A549 (cell line): ENCODE results near the gene FANCC. TPM values are rescaled to one million over a fixed set of nuclear protein-coding genes. Genes with fewer than 3 reads are reported as not detected.

Experiments used
- ATAC-seq, 2 experiments: fragments of 200-7000 bp in 1 of 2; fragments of >200 bp in 1 of 2; cut with Nextera tagmentation in 1 of 2; cut with Tn5 transposase in 1 of 2; 3 replicates each; pipeline versions ENCODE4 v1.8.0 to v1.9.1; 2018 to 2020; ENCODE audit warnings: mild to moderate bottlenecking in 1 of 2, moderate library complexity in 1 of 2
- CTCF ChIA-PET: fragments of 300-600 bp; sonication (Branson Sonifier 250); formaldehyde crosslinking; extraction: SDS; loops from one replicate; lab custom pipeline; 2021; ENCODE audit warnings: antibody characterized with exemption, inconsistent platforms; lab: Yijun Ruan, JAX
- POLR2A ChIA-PET: fragments of 350-600 bp; formaldehyde crosslinking; extraction: SDS; loops from one replicate; lab custom pipeline; 2021; ENCODE audit warnings: antibody characterized with exemption, inconsistent platforms; lab: Yijun Ruan, JAX
- DNase-seq, 2 experiments: peaks; one replicate each; pipeline versions ENCODE4 v3.0.0 to v3.0.0-alpha.2; 2011 to 2016; ENCODE audit warnings: low read depth in 1 of 2, low spot score in 1 of 2
- FAIRE-seq: peaks from 2 replicates; lab custom pipeline; 2011; peaks lifted over from hg19 to GRCh38; lab: Jason Lieb, UNC
- H3K27ac ChIP-seq, 2 experiments: fragments of >200 bp; sonication (Bioruptor Twin); formaldehyde crosslinking; 3 replicates each; pipeline ENCODE4 v1.5.1; 2016 to 2017
- H3K4me1 ChIP-seq: fragments of >200 bp; sonication (Bioruptor Twin); formaldehyde crosslinking; 3 replicates; pipeline ENCODE4 v1.6.1; 2016
- H3K4me2 ChIP-seq: fragments of >200 bp; sonication (Bioruptor Twin); formaldehyde crosslinking; 3 replicates; pipeline ENCODE4 v1.6.1; 2016
- H3K4me3 ChIP-seq: fragments of >200 bp; sonication (Bioruptor Twin); formaldehyde crosslinking; 3 replicates; pipeline ENCODE4 v1.5.1; 2016
- H3K9me3 ChIP-seq: fragments of >200 bp; sonication (Bioruptor Twin); formaldehyde crosslinking; 3 replicates; pipeline ENCODE4 v1.6.1; 2016
- CBX2 ChIP-seq: fragments of 200-600 bp; sonication (generic); IDR thresholded peaks from 2 replicates; pipeline ENCODE4 v1.6.1; 2016; ENCODE audit warnings: low read depth, mild to moderate bottlenecking, borderline replicate concordance
- CBX8 ChIP-seq: fragments of 200-600 bp; sonication (generic); IDR thresholded peaks from 2 replicates; pipeline ENCODE4 v1.6.1; 2016
- CHD4 ChIP-seq: fragments of 200-600 bp; sonication (generic); IDR thresholded peaks from 2 replicates; pipeline ENCODE4 v1.6.1; 2016; ENCODE audit warnings: antibody characterized with exemption, mild to moderate bottlenecking, borderline replicate concordance
- EHMT2 ChIP-seq: fragments of 200-600 bp; sonication (generic); IDR thresholded peaks from 2 replicates; pipeline ENCODE4 v1.6.1; 2016; ENCODE audit warnings: antibody characterized with exemption, low read depth, mild to moderate bottlenecking, moderate library complexity
- EP300 ChIP-seq, 2 experiments: fragments of >200 bp; sonication (Bioruptor Twin); formaldehyde crosslinking; IDR thresholded peaks; 2 replicates in 1 of 2; 3 replicates in 1 of 2; pipeline ENCODE4 v1.6.1; 2016 to 2017
- ESRRA ChIP-seq: fragments of 150-350 bp; IDR thresholded peaks from 2 replicates; pipeline ENCODE4 v1.6.1; 2014; ENCODE audit warnings: mild to moderate bottlenecking, low read length, borderline replicate concordance
- FOSB ChIP-seq: fragments of 250-450 bp; sonication (Bioruptor Pico); IDR thresholded peaks from 2 replicates; pipeline ENCODE4 v1.5.0; 2020; ENCODE audit warnings: mild to moderate bottlenecking, moderate library complexity
- FOSL2 ChIP-seq, 2 experiments: fragments of 450-650 bp in 1 of 2; fragments of >200 bp in 1 of 2; sonication (Bioruptor Twin) in 1 of 2; formaldehyde crosslinking; IDR thresholded peaks; 2 replicates each; pipeline versions ENCODE4 v1.5.0 to v1.6.1; 2016 to 2020; ENCODE audit warnings: mild to moderate bottlenecking in 1 of 2, moderate library complexity in 1 of 2
- HEYL ChIP-seq: fragments of 250-450 bp; sonication (Bioruptor Pico); IDR thresholded peaks from 2 replicates; pipeline ENCODE4 v1.8.0; 2021; ENCODE audit warnings: mild to moderate bottlenecking, moderate library complexity
- HOXB13 ChIP-seq: fragments of 250-450 bp; sonication (Bioruptor Pico); IDR thresholded peaks from 2 replicates; pipeline ENCODE4 v1.5.0; 2020; ENCODE audit warnings: low read depth, mild to moderate bottlenecking, moderate library complexity
- KDM1A ChIP-seq: fragments of 200-600 bp; sonication (generic); IDR thresholded peaks from 2 replicates; pipeline ENCODE4 v1.6.1; 2016; ENCODE audit warnings: low read depth, mild to moderate bottlenecking
- NFE2L2 ChIP-seq: fragments of 150-350 bp; conservative IDR thresholded peaks from 2 replicates; pipeline ENCODE4 v1.6.1; 2014; ENCODE audit warnings: low read length
- RAD21 ChIP-seq, 2 experiments: fragments of >200 bp in 1 of 2; sonication (Bioruptor Twin) in 1 of 2; formaldehyde crosslinking in 1 of 2; IDR thresholded peaks in 1 of 2; conservative IDR thresholded peaks in 1 of 2; 2 replicates in 1 of 2; 3 replicates in 1 of 2; pipeline ENCODE4 v1.6.1; 2012 to 2018; ENCODE audit warnings: inconsistent platforms in 1 of 2
- SMC3 ChIP-seq: fragments of >200 bp; sonication (Bioruptor Twin); formaldehyde crosslinking; IDR thresholded peaks from 3 replicates; pipeline ENCODE4 v1.6.1; 2018; ENCODE audit warnings: inconsistent platforms
- ZNF302 ChIP-seq: fragments of 250-450 bp; sonication (Bioruptor Pico); IDR thresholded peaks from 2 replicates; pipeline ENCODE4 v1.9.0; 2021; ENCODE audit warnings: inconsistent platforms, mild to moderate bottlenecking, moderate library complexity
- ZSCAN20 ChIP-seq: fragments of 250-450 bp; sonication (Bioruptor Pico); IDR thresholded peaks from 2 replicates; pipeline ENCODE4 v1.8.0; 2022; ENCODE audit warnings: mild to moderate bottlenecking, moderate library complexity
- WGBS: methylation state at CpG from one replicate; pipeline ENCODE4 v1.1.6; 2017; ENCODE audit errors: missing lambda C conversion rate; 5-methylcytosine and 5-hydroxymethylcytosine counted together
- polyA plus RNA-seq, 4 experiments: library from polyadenylated mRNA; depleted of rRNA in 3 of 4; stranded (reverse); fragments of >200 nt; fragmentation: RNase III in 1 of 4; extraction: RNeasy Plus Mini Kit Qiagen cat#74134 plus additional on column Dnase treatment in 1 of 4; gene quantifications; 2 replicates in 3 of 4; 3 replicates in 1 of 4; pipeline ENCODE4 v1.2.3, GENCODE V29; 2011 to 2017
- TF ChIP-seq, protein P1 (sequence below): fragments of 200-600 bp; sonication (generic); IDR thresholded peaks from 2 replicates; pipeline ENCODE4 v1.6.1; 2016; ENCODE audit warnings: antibody characterized with exemption, mild to moderate bottlenecking, moderate library complexity

Gene FANCC
- polyA plus RNA-seq, 2 of the 4 experiments (the other 2 are of a cell fraction), result 13.5 to 24.9 TPM

DNA sequence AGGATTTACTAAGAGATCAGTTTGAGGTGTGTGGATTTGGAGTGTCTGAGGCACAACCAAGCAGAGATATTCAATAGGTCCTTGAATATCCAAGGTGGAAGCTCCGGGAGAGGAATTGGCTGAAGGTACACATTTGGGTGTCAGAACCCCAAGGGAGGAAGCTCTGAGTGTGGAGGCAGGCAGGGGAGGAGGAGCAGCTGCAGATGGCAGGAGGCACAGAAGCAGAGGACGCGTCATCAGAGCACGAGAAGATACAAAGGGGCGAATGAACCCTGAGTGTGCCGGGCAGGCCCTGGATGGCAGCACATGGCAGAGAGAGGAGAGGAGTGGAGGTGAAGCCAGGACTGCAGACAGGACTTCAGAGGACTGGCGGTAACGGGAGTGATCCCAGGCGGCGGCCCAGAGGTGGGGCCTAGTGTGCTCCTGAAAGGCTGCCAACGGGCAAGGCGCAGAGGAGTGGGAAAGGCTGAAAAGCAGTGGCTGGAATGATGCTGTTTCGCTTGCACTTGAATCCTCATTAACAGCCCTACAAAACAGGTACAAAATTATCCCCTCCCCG is 179.8 kb downstream of the FANCC start:
- H3K4me3 ChIP-seq, result no peak overlapping the region

DNA sequence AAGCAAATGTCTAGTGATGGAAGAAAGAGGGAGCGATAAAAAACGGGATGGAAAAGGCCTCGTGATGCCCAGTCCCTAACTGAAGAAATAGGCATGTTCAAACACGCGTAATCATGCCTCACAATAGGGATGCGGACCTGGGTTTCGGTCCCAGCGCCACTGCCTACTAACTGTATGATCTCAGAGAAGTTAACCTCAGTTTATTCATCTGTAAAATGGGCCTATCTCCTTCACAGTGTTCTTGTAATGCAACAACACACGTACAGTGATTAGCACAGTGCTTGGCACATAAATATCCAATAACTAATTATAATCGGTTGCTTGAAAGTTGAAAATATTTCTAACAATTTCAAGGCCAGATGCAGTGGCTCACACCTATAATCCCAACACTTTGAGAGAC is 181.8 kb downstream of the FANCC start:
- TF ChIP-seq ZNF302 (CRISPR knock-in tag), result no peak
- no peak for TF ChIP-seq HEYL
- TF ChIP-seq RAD21 (conservative IDR thresholded peaks at IDR 0.05 in 1 of 2, IDR thresholded peaks at IDR 0.05 in 1 of 2), result no peak
- TF ChIP-seq FOSL2 (IDR thresholded peaks at IDR 0.05), result no peak
- no peak for TF ChIP-seq FOSL2 (CRISPR knock-in tag; IDR thresholded peaks at IDR 0.05)
- TF ChIP-seq NFE2L2, result no peak
- TF ChIP-seq SMC3, result no peak
- TF ChIP-seq CBX2, result no peak
- H3K27ac ChIP-seq, result no peak overlapping the region
- FAIRE-seq (no peak), ATAC-seq (no peak), DNase-seq (no peak)
- CTCF ChIA-PET, result interaction anchor here (2.7 to 3.9 kb wide), 2 partner anchors 8 to 454 kb away, joined by 13 to 30 read pairs; no protein-coding TSS in a partner anchor
- no peak overlapping the region for H3K4me2 ChIP-seq
- no peak overlapping the region for H3K4me3 ChIP-seq
- H3K4me1 ChIP-seq, result peaks cover 9% of the 10 kb centered on the region
- 92% methylated on average over 10 of the region's 10 CpGs for WGBS
- H3K9me3 ChIP-seq, result no peaks in the 10 kb centered on the region
- POLR2A ChIA-PET, result no interaction called here

More for the DNA sequence above, 179.8 kb downstream of the FANCC start:
- CTCF ChIA-PET, result interaction anchor here (1.0 to 3.9 kb wide), 5 partner anchors 10 to 469 kb away, joined by 3 to 30 read pairs (median 6); no protein-coding TSS in a partner anchor
- DNase-seq, result no peak
- no peak overlapping the region for H3K4me2 ChIP-seq
- whole genome bisulfite sequencing, result 94% methylated on average over 14 of the region's 14 CpGs
- POLR2A ChIA-PET, result no interaction called here
- H3K27ac ChIP-seq, result no peak overlapping the region
- FAIRE-seq, result no peak
- ATAC-seq, result no peak
- TF ChIP-seq EHMT2 (no peak), EP300 (IDR thresholded peaks at IDR 0.05) (no peak), ZSCAN20 (CRISPR knock-in tag) (no peak), CBX8 (no peak)
- H3K9me3 ChIP-seq, result no peaks in the 10 kb centered on the region
- no peaks in the 10 kb centered on the region for H3K4me1 ChIP-seq

GRCh38 chr9:95134457-95134881 is 183.0 kb downstream of the FANCC start:
- ChIA-PET CTCF (interaction anchor here (0.6 to 2.7 kb wide), 5 partner anchors 10 to 1083 kb away, joined by 3 to 13 read pairs (median 3); no protein-coding TSS in a partner anchor), POLR2A (no interaction called here)
- no peak overlapping the region for H3K27ac ChIP-seq
- ATAC-seq (no peak), FAIRE-seq (no peak), DNase-seq (no peak)
- no peaks in the 10 kb centered on the region for H3K9me3 ChIP-seq
- TF ChIP-seq ESRRA (no peak), CHD4 (no peak), HEYL (no peak), FOSB (CRISPR knock-in tag) (no peak), KDM1A (no peak), HOXB13 (CRISPR knock-in tag) (no peak)
- TF ChIP-seq, protein P1, sequence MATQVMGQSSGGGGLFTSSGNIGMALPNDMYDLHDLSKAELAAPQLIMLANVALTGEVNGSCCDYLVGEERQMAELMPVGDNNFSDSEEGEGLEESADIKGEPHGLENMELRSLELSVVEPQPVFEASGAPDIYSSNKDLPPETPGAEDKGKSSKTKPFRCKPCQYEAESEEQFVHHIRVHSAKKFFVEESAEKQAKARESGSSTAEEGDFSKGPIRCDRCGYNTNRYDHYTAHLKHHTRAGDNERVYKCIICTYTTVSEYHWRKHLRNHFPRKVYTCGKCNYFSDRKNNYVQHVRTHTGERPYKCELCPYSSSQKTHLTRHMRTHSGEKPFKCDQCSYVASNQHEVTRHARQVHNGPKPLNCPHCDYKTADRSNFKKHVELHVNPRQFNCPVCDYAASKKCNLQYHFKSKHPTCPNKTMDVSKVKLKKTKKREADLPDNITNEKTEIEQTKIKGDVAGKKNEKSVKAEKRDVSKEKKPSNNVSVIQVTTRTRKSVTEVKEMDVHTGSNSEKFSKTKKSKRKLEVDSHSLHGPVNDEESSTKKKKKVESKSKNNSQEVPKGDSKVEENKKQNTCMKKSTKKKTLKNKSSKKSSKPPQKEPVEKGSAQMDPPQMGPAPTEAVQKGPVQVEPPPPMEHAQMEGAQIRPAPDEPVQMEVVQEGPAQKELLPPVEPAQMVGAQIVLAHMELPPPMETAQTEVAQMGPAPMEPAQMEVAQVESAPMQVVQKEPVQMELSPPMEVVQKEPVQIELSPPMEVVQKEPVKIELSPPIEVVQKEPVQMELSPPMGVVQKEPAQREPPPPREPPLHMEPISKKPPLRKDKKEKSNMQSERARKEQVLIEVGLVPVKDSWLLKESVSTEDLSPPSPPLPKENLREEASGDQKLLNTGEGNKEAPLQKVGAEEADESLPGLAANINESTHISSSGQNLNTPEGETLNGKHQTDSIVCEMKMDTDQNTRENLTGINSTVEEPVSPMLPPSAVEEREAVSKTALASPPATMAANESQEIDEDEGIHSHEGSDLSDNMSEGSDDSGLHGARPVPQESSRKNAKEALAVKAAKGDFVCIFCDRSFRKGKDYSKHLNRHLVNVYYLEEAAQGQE, result no peak
- H3K4me3 ChIP-seq, result no peak overlapping the region
- 83% methylated on average over 9 of the region's 9 CpGs for WGBS
- H3K4me2 ChIP-seq, result no peak overlapping the region
- H3K4me1 ChIP-seq, result peaks cover 21% of the 10 kb centered on the region
